Fibroblast of lung (primary cell): ENCODE results near the gene DEPDC1B.

Experiments
- CTCF ChIP-seq, 2 donors: IDR thresholded peaks in 1 of 2; conservative IDR thresholded peaks in 1 of 2; 1 replicate in 1 of 2; 2 replicates in 1 of 2; pipeline ENCODE4 v1.5.1; 2011 to 2012; ENCODE audit warnings: low read length in 2 of 2, control low read depth in 1 of 2, inconsistent platforms in 1 of 2, low read depth in 1 of 2, mild to moderate bottlenecking in 1 of 2
- EZH2 ChIP-seq: IDR thresholded peaks from 2 replicates; pipeline ENCODE4 v1.5.1; 2012; ENCODE audit warnings: low read length, control low read depth, mild to moderate bottlenecking; ENCODE audit errors: missing control alignments

GRCh38 chr5:60578315-60578714, 121.7 kb downstream of the DEPDC1B start:
- TF ChIP-seq EZH2, result no peak
- no peak for TF ChIP-seq CTCF (conservative IDR thresholded peaks at IDR 0.05 in 1 of 2, IDR thresholded peaks at IDR 0.05 in 1 of 2; ENCODE audit: low read depth in 1 of 2, low read length in 2 of 2)
